PC-3 (cell line): ENCODE measurements around the gene ZNF624. TPM values are rescaled to one million over a fixed set of nuclear protein-coding genes. Genes with fewer than 3 reads are reported as not detected.
"Not testable (repeated sequence)": the region's sequence is repeated elsewhere in the genome, so short reads cannot be mapped to it uniquely, and the experiment has no call there.

Experiments
- ATAC-seq: fragments of 200-7000 bp; cut with Tn5 transposase; 2 replicates; pipeline ENCODE4 v1.9.1; 2020; ENCODE audit warnings: mild to moderate bottlenecking, moderate library complexity
- BruUV-seq: library from RNA; stranded (reverse); fragments of 400-500 nt; replicated peaks from 2 replicates; lab custom pipeline; 2021; lab: Mats Ljungman, UMichigan
- CTCF ChIA-PET: fragments of 300-600 bp; sonication (Branson Sonifier 250); formaldehyde crosslinking; loops from one replicate; lab custom pipeline; 2022; ENCODE audit warnings: antibody characterized with exemption; lab: Charles Lee
- POLR2A ChIA-PET: fragments of 300-600 bp; sonication (Branson Sonifier 250); formaldehyde crosslinking; loops from one replicate; lab custom pipeline; 2022; ENCODE audit warnings: antibody characterized with exemption; ENCODE audit not compliant: unreplicated experiment; lab: Charles Lee
- DNase-seq: peaks from one replicate; pipeline ENCODE4 v3.0.0-alpha.2; 2015
- H2AFZ ChIP-seq: fragments of 300-600 bp; sonication (generic); 2 replicates; pipeline ENCODE4 v1.6.0; 2016; ENCODE audit warnings: antibody characterized with exemption, low read length
- H3F3A ChIP-seq: fragments of 300-600 bp; sonication (generic); one replicate; pipeline ENCODE4 v1.6.0; 2017; ENCODE audit warnings: antibody characterized with exemption, low read length, control low read depth, mild to moderate bottlenecking; ENCODE audit not compliant: unreplicated experiment
- H3K27ac ChIP-seq: fragments of 300-600 bp; sonication (generic); 2 replicates; pipeline ENCODE4 v1.5.1; 2016; ENCODE audit warnings: mild to moderate bottlenecking, low read length
- H3K27me3 ChIP-seq: fragments of 300-600 bp; sonication (generic); 2 replicates; pipeline ENCODE4 v1.6.1; 2016; ENCODE audit warnings: low read length, mixed read lengths
- H3K36me3 ChIP-seq: fragments of 300-600 bp; sonication (generic); 2 replicates; pipeline ENCODE4 v1.6.1; 2016; ENCODE audit warnings: low read depth, mixed run types, low read length, mixed read lengths
- H3K4me1 ChIP-seq: fragments of 300-600 bp; sonication (generic); 2 replicates; pipeline ENCODE4 v1.5.1; 2016; ENCODE audit warnings: low read length; ENCODE audit not compliant: insufficient read depth
- H3K4me2 ChIP-seq: fragments of 300-600 bp; sonication (generic); 2 replicates; pipeline ENCODE4 v1.6.0; 2016; ENCODE audit warnings: low read length
- H3K4me3 ChIP-seq: fragments of 300-600 bp; sonication (generic); 2 replicates; pipeline ENCODE4 v1.5.1; 2016; ENCODE audit warnings: mild to moderate bottlenecking, low read length, mixed read lengths
- H3K79me2 ChIP-seq: fragments of 300-600 bp; sonication (generic); 2 replicates; pipeline ENCODE4 v1.6.1; 2017; ENCODE audit warnings: low read length, mixed read lengths
- H3K9ac ChIP-seq: fragments of 300-600 bp; sonication (generic); 2 replicates; pipeline ENCODE4 v1.6.0; 2016; ENCODE audit warnings: mild to moderate bottlenecking, low read length
- H3K9me2 ChIP-seq: fragments of 300-600 bp; sonication (generic); replicated peaks from 2 replicates; pipeline ENCODE4 v1.6.1; 2016; ENCODE audit warnings: mixed run types, low read length, mixed read lengths
- H3K9me3 ChIP-seq: fragments of 300-600 bp; sonication (generic); 2 replicates; pipeline ENCODE4 v1.6.1; 2016; ENCODE audit warnings: low read length, mixed read lengths
- H4K20me1 ChIP-seq: fragments of 300-600 bp; sonication (generic); 2 replicates; pipeline ENCODE4 v1.6.1; 2016; ENCODE audit warnings: low read length, mixed read lengths
- CTCF ChIP-seq: fragments of 300-600 bp; sonication (generic); conservative IDR thresholded peaks from 2 replicates; pipeline ENCODE4 v1.5.1; 2017; ENCODE audit warnings: antibody characterized with exemption, low read depth, mild to moderate bottlenecking, low read length
- EZH2 ChIP-seq: fragments of 300-600 bp; sonication (generic); IDR thresholded peaks from one replicate; pipeline ENCODE4 v1.6.1; 2017; ENCODE audit warnings: antibody characterized with exemption, mild to moderate bottlenecking, low read length; ENCODE audit not compliant: unreplicated experiment
- EZH2phosphoT487 ChIP-seq: fragments of 300-600 bp; sonication (generic); IDR thresholded peaks from 2 replicates; pipeline ENCODE4 v1.6.1; 2018; ENCODE audit warnings: mild to moderate bottlenecking, antibody characterized with exemption, low read length, borderline replicate concordance
- intact Hi-C: fragments of 100-400 bp; cut with micrococcal nuclease; formaldehyde crosslinking; loops from 2 replicates; pipeline ENCODE4 v1.9.0; 2023
- total RNA-seq: library from RNA; depleted of rRNA; stranded (reverse); fragments of >200 nt; gene quantifications from 2 replicates; pipeline ENCODE4 v1.2.3, GENCODE V29; 2014

Gene ZNF624
- total RNA-seq, 1 experiment from 2014 or later: 3.5 TPM

DNA sequence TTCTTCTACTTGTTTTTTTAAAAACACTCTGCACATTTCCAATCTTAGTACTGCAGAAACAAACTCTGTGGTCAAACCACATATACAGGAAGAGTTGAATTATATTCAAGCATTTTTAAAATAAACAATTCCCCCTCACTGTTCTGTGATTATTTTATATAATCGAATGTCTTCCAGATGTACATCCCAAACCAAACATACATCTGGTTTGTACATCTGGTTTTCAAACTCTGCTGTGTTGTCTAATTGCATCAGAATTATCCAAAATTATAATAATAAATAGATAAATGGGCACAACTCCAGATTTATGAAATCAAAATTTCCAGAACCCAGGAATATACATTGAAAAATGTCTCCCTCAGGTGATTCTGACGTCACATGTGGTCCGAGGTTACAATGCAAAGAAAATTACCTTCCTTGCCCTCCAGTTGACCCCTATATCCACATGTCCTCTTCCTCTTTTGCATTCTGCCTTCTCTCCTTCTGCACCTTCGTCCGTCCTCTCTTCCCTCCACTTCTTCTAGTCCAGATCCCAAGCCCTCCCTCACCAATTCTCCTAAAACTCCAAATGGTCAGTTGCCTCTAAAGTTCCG, 23.1 kb upstream of the ZNF624 start:
- H4K20me1 ChIP-seq: no peaks in the 10 kb centered on the region
- H3K4me2 ChIP-seq: no peak overlapping the region
- H2AFZ ChIP-seq: no peak overlapping the region
- no peaks in the 10 kb centered on the region for H3F3A ChIP-seq
- no peak overlapping the region for H3K9ac ChIP-seq
- H3K36me3 ChIP-seq: no peaks in the 10 kb centered on the region
- no peak overlapping the region for H3K27ac ChIP-seq
- H3K4me1 ChIP-seq: no peaks in the 10 kb centered on the region
- H3K79me2 ChIP-seq: no peaks in the 10 kb centered on the region
- ATAC-seq (no peak), DNase-seq (no peak)
- no peaks in the 10 kb centered on the region for H3K9me3 ChIP-seq
- H3K27me3 ChIP-seq: no peaks in the 10 kb centered on the region
- BruUV-seq: no TSS peak
- TF ChIP-seq EZH2phosphoT487: no peak
- TF ChIP-seq CTCF: no peak
- no peak overlapping the region for H3K4me3 ChIP-seq
- no peaks in the 10 kb centered on the region for H3K9me2 ChIP-seq
- ChIA-PET POLR2A (no interaction called here), CTCF (no interaction called here)
- intact Hi-C loops: no loop called here

- H3K4me3 ChIP-seq, ATAC-seq, H3K4me1 ChIP-seq, H2AFZ ChIP-seq, H3K9me3 ChIP-seq, H3F3A ChIP-seq, H3K27me3 ChIP-seq, CTCF ChIA-PET, POLR2A ChIA-PET, H3K79me2 ChIP-seq, intact Hi-C loops, H3K9me2 ChIP-seq, BruUV-seq, H3K27ac ChIP-seq, H3K9ac ChIP-seq, H4K20me1 ChIP-seq, H3K36me3 ChIP-seq, H3K4me2 ChIP-seq, DNase-seq: not testable (repeated sequence)
Observed at GRCh38 chr17:16666907-16667636, 13.4 kb upstream of the ZNF624 start.

DNA sequence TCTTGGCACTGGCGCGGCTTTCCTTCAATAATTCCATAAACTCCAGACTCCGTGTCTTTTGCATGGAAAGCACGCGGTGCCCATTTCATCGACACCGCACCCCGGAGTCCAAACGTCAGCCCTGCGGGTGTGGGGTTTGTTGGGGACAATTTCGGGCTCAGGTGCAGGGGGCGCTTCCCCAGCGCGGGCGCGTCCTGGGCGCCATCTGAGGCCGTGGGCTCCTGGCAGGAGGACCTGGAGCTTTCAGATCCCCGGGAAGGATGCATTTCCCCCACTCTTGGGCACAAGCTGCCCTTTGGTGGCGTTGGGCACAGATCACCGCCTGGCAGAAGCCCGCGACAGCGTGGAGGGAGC, 12.9 kb upstream of the ZNF624 start:
- H3K79me2 ChIP-seq, H3K4me3 ChIP-seq, H3K9me3 ChIP-seq, H3K36me3 ChIP-seq, CTCF ChIA-PET, H3K4me2 ChIP-seq, H3K27ac ChIP-seq, H4K20me1 ChIP-seq, H3K9me2 ChIP-seq, H3K27me3 ChIP-seq, intact Hi-C loops, BruUV-seq, H3K4me1 ChIP-seq, POLR2A ChIA-PET, ATAC-seq, H3F3A ChIP-seq, H3K9ac ChIP-seq, H2AFZ ChIP-seq, DNase-seq: not testable (repeated sequence)

- Histone ChIP-seq H3K4me1 (no peaks in the 10 kb centered on the region), H3K9me2 (no peaks in the 10 kb centered on the region), H3K9me3 (no peaks in the 10 kb centered on the region), H3F3A (no peaks in the 10 kb centered on the region), H3K4me3 (no peak overlapping the region), H3K9ac (no peak overlapping the region), H4K20me1 (no peaks in the 10 kb centered on the region), H3K79me2 (no peaks in the 10 kb centered on the region), H2AFZ (no peak overlapping the region), H3K27ac (no peak overlapping the region), H3K27me3 (no peaks in the 10 kb centered on the region), H3K36me3 (no peaks in the 10 kb centered on the region), H3K4me2 (no peak overlapping the region)
- ChIA-PET POLR2A (interaction anchor here (0.5 kb wide), 1 partner anchor 447 kb away, joined by 3 read pairs; the partner anchor contains the start of gene NCOR1), CTCF (no interaction called here)
- DNase-seq: peak; percentile 27
- no peak for ATAC-seq
- intact Hi-C loops: no loop called here
- TF ChIP-seq CTCF: no peak
- TF ChIP-seq EZH2: no peak
- BruUV-seq: no TSS peak
Observed at GRCh38 chr17:16662936-16663335, 9.3 kb upstream of the ZNF624 start.
